ENCODE data around the gene KIRREL1.

Gene KIRREL1

DNA sequence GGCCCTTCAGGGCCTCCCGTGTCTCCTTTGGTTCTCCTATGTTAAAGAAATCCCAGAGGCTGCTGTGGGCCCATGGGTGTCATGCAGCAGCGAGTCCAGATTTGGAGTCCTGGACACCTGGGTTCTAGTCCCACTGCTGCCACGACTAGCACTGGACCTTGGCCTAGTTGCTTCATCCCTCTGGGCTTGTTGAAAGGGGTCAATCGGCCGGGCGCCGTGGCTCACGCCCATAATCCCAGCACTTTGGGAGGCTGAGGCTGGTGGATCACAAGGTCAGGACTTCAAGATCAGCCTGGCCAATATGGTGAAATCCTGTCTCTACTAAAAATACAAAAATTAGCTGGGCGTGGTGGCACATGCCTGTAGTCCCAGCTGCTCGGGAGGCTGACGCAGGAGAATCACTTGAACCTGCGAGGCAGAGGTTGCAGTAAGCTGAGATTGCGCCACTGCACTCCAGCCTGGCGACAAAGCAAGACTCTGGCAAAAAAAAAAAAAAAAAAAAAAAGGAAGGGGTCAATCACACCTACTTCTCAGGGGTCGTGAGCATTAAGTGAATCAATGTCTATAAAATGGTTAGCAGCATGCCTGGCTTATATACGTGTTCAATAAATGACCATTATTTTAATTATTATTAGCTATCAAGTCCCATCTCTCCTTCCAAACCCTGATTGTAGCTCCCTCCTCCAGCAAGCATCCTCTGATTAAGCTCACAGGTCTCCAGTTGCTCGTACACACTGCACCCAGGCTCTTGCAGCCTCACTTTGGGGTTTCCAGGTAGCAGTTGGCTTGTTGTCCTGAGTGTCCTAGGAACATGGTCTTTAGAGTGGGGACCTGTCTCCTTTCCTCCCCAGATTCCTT is 43.8 kb downstream of the KIRREL1 start:
- no peak for DNase-seq

DNA sequence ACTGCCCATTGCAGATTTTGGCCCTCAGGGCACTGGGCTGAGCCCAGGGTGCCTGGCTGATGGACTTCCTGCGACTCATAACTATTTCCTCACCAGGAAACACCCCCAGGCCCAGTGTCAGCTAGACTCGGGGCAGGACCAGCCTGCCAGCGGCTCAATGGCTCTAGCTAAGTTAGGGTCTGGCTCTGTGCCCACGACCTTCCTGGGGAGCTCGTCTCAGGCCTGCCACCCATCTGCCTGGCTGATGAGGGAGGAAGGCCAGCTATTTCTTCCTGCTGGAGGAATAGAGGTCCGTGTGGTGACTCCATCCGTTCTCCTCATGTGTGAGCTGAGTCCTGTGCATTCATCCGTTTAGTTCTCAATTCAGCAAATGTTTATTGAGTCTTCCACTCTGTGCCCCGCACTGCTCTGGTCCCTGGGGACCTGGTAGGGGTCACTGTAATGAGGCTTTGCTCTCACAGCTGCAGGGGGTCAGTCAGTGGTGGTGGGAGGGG is 44.5 kb downstream of the KIRREL1 start:
- no peak for DNase-seq

GRCh38 chr1:158038793-158039192 is 45.3 kb downstream of the KIRREL1 start:
- DNase-seq: no peak

GRCh38 chr1:158039380-158039779 is 45.9 kb downstream of the KIRREL1 start:
- DNase-seq: no peak

GRCh38 chr1:158040323-158040722 is 46.9 kb downstream of the KIRREL1 start:
- no peak for DNase-seq

DNA sequence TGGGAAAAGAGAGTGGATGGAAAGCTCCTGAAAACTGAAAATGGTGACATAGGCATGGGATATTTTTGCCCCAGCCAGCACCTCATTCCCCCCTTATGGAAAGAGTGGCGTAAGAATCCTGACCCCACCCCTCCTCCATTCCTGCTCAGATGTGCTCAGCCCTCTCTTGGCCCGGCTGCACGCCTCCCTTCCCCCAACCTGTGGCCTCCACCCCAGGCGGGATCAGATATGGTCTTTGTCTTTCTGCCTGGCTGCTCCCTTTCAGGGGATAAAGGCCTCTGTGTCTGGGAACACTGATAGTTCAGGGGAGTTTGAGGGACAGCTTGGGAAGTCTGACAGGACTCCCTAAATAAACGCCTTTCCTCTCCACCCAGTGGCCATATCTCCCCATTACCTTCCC is 49.8 kb downstream of the KIRREL1 start:
- no peak for DNase-seq

DNA sequence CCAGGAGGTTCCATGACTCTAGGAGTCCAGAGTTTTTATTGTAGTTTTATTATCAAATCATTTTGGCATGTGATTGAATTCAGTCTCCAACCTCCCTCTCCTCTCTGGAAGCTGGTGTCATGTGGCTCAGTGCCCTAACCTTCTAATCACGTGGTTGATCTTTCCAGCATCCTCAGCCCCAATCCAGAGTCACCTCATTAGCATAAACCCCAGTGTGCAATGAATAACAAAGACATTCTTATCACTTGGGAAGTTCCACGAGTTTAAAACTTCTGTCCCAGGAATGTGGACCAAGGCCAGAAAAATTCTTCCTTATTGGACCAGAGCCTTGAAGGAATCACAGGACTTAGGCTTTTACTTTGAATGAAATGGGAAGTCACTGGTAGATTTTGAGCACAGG is 52.2 kb downstream of the KIRREL1 start:
- no peak for DNase-seq

DNA sequence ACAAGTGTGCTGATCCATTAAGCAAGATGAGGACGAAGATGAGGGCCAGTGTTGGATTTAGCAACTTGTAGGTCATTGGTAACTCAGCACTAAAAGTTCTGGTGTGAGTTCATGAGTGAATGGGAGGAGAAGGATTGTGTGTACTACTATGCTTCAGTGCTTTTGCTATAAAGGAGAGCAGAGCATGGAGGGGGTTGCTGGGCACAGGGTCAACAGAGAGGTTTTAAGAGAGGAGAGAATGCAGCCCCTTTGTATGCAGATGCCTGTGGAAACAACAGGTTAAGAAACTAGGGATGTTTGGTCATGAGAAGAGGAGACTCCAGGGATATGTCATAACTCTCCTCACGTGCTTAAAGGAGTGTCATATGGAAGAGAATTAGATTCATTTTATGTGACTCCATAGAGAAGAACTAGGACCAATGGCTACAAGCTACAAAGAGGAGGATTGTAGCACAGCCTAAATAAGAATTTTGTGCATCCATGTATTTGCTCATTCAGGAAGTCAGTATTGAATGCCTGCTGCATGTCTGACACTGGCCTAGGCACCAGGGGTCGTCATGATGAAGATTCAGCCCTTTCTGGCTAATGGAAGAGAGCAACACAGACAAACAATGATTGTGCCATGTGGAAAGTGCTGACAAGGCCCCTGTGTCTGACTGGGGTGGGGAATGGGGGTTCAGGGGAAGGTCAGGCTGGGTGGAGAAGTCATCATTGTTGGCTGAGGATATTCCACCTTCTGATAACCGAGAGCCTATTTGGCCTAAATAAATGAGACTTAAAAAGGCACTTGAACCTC is 53.5 kb downstream of the KIRREL1 start:
- no peak for DNase-seq

- DNase-seq: no peak
Observed at GRCh38 chr1:158048371-158049067, 55.1 kb downstream of the KIRREL1 start.

- DNase-seq: no peak
Observed at GRCh38 chr1:158049853-158050252, 56.4 kb downstream of the KIRREL1 start.

DNA sequence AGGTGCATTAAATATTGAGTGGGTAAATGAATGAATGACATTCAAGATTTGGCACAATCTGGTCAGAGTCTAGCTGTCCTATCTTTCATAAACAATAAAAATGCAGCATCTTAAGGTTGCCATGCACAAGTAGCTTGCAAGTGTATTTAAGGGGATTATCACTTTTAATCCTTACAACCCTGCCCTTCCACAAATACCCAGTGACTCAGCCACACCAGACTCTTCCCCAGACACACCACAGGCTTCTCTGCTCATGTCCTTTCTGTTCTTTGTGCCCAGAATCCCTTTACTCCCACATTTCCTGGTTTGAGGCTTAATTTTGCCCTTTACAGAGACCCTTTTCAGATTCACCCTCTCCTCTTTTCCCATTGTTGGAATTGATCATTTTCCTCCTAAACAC is 59.8 kb downstream of the KIRREL1 start:
- DNase-seq: no peak

GRCh38 chr1:158054721-158055120 is 61.3 kb downstream of the KIRREL1 start:
- DNase-seq: no peak

- no peak for DNase-seq
Observed at GRCh38 chr1:158055854-158056253, 62.4 kb downstream of the KIRREL1 start.

DNA sequence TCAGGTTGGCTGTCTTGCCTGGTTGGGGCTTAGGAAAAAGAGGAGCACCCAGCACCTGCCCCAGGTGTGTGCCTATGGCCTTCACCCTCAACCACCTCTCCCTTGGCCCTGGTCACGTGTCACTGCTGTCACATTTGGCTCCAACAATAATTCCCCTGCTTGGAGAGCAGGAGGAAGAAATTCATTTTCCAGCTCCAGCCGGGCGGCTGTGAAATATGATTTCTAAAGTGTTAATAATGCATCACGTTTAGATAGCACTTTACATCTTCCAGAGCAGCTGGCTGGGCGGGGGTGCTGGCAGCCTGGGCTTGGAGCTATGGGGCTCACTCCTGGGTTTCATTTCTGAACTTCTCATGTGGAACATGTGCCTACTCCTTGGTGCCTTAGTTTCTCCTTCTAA is 63.1 kb downstream of the KIRREL1 start:
- no peak for DNase-seq

DNA sequence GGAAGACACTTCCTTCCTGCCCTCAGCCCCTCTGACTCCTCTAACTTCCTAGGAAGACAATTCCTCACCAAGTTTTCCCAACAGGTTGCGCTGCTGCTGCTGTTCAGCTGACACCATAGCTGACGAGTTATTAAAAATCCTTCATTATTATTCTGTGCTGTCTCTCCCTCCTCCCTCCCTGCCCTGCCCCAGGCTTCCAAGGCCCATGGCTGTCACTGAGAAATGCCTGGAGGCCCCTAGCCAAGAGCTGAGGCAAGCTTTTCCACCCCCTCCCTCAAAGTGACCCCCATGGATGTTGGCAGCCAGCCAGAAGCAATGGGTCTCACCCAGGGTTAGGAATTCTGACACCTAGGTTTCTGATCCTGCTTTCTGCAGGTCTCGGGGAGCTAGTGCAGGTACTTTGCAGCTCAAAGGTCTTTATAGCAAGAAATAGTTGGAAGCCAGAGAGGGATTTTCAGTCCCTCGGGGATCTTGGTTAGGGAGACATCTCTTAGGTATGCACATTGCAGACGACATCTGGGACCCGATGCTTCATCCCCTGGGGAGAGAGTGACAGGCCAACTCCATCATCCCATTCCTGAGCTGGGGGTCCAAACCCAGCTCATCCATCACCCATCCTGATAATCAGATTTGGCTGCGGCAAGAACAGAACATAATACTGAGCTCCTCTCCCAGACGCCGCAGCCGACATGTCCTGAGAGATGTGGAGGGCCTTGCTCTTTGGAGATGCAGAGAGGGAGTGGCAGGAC is 65.0 kb downstream of the KIRREL1 start:
- no peak for DNase-seq

- DNase-seq: no peak
Observed at GRCh38 chr1:158059984-158060383, 66.5 kb downstream of the KIRREL1 start.

DNA sequence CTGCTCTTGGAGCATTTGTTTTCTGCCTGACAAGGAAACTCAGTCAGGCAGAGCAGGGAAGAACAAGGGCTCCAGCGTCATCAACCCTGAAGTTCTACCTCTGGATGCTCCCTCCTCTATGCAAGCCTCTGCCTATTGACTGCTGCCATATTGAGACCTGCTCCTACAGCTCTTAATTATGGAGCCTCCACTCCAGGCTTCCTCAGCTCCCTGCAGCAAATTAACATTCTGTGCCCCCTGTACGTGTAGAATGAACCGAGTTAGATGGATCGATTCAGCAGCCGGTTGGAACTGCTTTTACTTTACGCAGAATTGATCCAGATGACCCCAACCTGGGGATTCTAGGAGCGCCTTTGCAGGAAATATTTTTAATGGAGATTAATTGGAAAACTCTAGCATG is 68.7 kb downstream of the KIRREL1 start:
- DNase-seq: no peak

- DNase-seq: no peak
Observed at GRCh38 chr1:158067662-158068061, 74.2 kb downstream of the KIRREL1 start.

DNA sequence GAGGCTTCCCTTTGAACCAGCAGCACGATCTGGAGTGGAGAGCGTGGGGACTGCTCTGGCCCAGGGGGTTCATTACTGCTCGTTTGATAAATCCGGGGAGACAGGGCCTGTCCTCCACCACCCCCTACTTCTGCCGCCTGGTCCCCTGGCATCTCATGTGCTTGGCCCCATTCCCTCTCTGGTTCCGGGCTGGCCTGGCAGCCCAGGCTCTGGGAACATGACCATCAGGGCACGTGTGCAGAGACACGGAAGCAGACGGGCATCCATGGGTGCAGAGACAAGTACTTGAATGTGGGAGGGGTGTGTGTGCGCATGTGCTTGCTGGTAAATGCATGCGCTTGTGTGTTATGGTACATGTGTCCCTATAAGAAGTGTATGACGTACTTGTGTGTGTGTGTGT is 75.5 kb downstream of the KIRREL1 start:
- no peak for DNase-seq

DNA sequence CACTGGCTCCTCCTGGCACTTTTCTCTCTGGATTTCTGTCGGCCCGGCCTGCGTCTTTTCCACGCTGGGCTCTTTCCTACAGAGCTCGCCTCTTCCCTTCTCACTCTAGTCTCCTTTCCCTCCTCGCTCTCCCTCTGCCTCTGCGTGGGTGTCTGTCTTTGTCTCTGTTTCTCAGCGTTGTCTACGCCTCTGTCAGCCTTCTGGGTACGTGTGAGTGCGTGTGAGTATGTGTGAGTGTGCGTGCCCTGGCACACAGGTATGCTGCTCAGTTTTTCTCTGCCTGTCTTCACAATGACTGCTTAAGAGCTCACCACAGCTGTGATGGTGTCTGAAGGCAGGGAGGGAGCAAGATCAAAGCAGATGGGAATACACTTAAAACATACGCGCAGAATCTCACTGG is 77.7 kb downstream of the KIRREL1 start:
- DNase-seq: no peak

- DNase-seq: no peak
Observed at GRCh38 chr1:158075078-158075477, 81.6 kb downstream of the KIRREL1 start.

- no peak for DNase-seq
Observed at GRCh38 chr1:158076441-158076840, 83.0 kb downstream of the KIRREL1 start.
